NCI-H2029 treated with DMSO at 0.1 percent for 48 hours (cell line): Measurements from ENCODE around the gene WDFY4.

Experiments used
- DNase-seq: peaks from one replicate; lab custom pipeline; 2025; lab: John Stamatoyannopoulos, UW

Gene WDFY4

GRCh38 chr10:48748573-48748972 is 63.9 kb downstream of the WDFY4 start:
- DNase-seq = no peak

GRCh38 chr10:48749254-48749787 is 64.6 kb downstream of the WDFY4 start:
- no peak for DNase-seq

- no peak for DNase-seq
Measured at GRCh38 chr10:48750019-48750418, 65.3 kb downstream of the WDFY4 start.

DNA sequence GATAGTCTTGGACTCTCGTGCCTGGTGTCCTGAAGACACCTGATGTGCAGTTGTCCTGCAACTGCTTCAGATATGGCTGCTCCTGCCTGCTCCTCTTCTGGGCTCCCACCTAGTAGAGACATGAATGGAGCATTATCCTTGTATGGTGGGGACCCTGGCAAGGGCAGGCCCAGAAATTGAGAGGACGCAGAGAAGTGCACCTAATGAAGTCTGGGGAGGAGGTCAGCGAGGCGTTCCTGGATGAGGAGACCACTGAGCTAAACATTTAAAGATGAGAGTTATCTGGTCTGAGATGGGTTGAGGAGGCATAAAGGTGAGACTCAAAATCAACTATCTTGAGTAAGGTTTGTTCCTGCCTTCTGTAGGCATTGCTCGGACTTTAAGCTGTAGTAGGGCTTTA is 66.3 kb downstream of the WDFY4 start:
- DNase-seq = no peak

DNA sequence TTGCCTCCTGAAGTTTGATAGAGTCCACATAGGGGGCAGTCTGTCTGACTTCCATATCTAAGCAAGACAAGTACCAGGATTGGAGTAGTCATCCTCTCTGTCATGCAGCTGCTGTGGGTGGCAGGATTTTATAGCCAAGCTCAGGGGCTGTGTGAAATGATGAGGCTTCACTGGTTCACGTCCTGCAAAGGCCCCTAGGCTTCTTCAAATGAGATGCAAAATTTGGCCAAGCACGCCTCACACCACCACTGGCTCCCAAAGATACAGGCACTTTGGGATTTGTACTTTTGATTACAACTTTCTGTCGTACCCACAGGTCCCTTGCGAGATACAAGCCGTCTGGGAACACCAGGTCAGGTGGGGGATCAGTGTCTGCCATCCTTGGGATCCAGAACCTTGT is 67.1 kb downstream of the WDFY4 start:
- no peak for DNase-seq

DNA sequence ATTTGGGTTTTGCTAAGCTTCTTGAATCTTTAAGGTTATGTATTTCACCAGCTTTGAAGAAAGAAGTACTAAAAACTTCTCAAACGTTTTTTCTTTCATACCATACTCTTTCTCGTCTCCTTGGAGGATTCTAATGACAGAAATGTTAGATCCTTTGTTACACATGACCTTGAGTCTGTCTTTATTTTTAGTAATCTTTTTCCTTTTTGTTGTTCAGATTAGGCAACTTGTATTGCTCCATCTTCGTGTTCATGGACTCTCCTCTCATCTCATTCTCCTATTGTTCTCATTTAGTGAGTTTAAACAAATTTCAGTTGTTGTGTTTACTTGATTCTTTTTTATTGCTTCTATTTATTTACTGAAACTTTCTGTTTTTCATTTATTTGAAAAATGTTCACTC is 73.7 kb downstream of the WDFY4 start:
- DNase-seq = no peak

DNA sequence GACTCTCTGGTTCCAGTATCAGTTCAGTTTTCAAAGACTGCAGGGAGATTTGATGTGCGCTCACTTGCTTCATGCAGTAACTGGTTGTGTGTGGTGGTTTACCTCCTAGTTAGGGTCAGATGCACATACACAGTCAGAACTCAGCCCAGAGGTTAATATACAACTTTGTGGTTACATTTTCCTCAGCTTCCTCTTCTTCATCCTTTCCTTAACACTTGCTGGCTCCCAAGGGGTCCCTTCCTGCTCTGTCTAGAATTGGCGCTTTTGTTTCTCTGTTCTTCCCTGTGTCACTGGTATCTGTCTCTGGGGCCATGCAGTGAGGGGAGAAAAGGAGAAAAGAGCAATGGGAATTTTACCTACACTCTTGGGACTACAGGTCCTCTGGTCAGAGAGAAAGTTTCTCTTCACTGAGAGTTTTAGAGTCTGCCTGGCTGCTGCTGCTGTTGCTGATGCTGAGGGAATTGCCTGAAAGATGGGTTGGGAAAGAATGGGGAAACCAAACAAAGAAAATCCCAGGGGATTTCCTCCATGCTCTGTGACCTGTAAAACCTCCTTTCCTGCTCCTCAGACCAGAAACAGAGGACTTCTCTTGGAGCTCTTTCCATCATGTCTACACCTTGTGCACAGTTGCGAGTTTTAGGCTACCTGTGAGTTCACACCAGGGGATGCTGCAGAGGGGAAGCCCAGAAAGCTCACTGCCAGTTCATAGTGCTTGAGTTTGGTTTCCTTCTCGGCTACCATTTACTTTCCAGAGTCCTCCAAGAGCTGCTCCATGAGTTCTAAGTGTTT is 74.6 kb downstream of the WDFY4 start:
- no peak for DNase-seq

DNA sequence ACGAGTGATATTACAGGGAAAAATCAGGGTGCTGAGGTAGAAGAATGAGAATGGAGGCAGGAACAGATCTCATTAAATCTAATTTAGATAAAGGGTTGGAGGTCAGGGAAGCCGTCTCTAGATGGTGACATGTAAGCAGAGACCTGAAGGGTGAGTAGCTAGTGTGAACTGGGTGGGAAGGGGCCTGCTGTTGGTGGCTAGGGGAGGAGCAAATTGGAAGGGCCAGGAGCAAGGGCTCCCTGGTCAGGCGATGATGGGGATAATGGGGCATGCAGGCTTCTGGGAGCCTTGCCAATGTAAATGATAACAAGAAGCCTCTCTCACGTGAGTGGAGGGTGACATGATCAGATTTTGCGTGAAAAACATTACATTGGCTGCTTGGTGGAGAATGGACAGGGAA is 76.3 kb downstream of the WDFY4 start:
- no peak for DNase-seq

GRCh38 chr10:48762064-48763042 is 77.7 kb downstream of the WDFY4 start:
- no peak for DNase-seq

GRCh38 chr10:48763403-48763965 is 78.8 kb downstream of the WDFY4 start:
- DNase-seq = no peak

DNA sequence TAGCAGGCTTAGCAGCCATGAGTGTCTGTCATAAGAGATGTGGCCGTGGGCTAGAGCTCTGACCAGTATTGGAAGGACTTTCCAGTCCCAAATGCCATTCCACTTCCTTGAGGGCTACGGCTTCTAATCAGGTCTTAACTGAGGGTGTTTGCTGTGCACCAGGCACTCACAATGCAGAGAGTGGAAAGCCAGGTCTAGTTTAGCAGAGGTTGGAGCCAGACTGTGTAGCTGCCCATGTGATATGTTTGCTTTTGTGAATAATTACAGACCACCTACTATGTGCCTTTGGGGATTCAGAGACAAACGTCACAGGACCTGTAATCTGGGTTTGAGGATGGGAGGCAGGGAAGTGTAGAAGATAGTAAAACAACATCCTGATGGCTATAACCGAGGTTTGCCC is 79.8 kb downstream of the WDFY4 start:
- no peak for DNase-seq

DNA sequence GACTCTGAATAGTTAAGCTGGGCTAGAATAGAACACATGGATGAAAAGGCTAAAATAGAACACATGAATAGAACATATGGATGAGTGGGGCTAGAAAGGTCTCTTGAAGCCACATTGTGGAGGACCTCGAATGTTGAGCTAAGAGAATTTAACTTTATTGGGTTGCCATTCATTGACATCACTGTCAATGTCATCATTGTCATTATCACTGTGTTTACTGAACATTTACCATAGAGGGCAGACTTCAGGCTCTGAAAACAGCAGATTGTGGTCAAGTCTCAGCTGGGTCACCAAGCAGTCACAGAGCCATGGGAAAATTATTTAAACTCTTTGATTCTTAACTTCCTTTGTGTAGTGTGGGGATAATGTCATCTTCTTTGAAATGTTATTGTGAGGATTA is 80.4 kb downstream of the WDFY4 start:
- DNase-seq = no peak

DNA sequence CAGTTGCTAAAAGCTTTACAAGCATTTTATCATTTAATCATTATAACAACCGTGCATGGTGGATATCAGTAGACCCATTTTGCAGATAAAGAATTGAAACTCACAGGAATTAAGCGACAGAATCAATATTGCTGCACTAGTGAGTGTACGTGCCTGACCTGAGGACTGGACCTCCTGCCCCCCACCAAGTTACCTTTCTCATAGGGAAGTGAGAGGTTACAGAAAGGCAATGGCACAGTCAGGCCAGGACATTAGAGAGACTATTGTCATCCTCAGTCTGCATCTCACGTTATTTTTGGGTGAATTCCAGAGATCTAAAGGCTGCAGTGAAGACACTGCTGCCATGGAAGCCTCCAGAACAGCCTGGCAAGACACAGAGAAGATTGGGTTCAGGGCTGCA is 80.9 kb downstream of the WDFY4 start:
- DNase-seq = no peak

GRCh38 chr10:48767373-48768143 is 82.9 kb downstream of the WDFY4 start:
- DNase-seq = no peak

- DNase-seq = no peak
Measured at GRCh38 chr10:48768144-48768766, 83.6 kb downstream of the WDFY4 start.

- no peak for DNase-seq
Measured at GRCh38 chr10:48768926-48769325, 84.3 kb downstream of the WDFY4 start.

- no peak for DNase-seq
Measured at GRCh38 chr10:48769706-48770435, 85.2 kb downstream of the WDFY4 start.

GRCh38 chr10:48770561-48771089 is 86.0 kb downstream of the WDFY4 start:
- DNase-seq = no peak

DNA sequence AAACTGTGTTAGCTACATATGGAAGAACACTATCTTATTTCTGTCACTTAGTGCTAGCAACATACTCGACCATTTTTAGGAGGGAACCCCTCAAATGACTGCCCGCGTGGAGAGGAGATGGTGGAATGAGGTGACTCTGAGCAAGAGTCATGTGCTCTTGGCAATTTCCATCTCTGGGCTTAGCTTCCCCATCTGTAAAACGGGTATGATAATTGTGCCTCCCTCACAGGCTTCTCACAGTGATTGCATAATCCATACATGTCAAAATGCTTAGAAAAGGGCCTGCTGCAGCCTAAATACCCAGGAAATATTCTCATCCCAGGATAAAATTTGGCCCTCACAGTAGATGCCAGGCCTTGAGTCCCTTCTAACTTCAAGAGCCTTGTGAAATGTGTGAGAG is 86.6 kb downstream of the WDFY4 start:
- DNase-seq = no peak

- DNase-seq = no peak
Measured at GRCh38 chr10:48772059-48772458, 87.4 kb downstream of the WDFY4 start.
